Measurements from ENCODE around the gene MGMT. TPM values are rescaled to one million over a fixed set of nuclear protein-coding genes. Genes with fewer than 3 reads are reported as not detected.

The MGMT gene
- total and polyA plus RNA-seq, 7 donors: 4.2 to 13.3 (median 7.5) TPM

- ATAC-seq: no peak
- no peak for TF ChIP-seq CTCF (IDR thresholded peaks at IDR 0.05)
Observed at GRCh38 chr10:129474642-129475041, 7.6 kb downstream of the MGMT start.

GRCh38 chr10:129476431-129476830, 9.4 kb downstream of the MGMT start:
- intact Hi-C loops (cut with DNase I): no loop called here
- no peaks in the 10 kb centered on the region for H3K27me3 ChIP-seq (ENCODE audit: insufficient read depth in 3 of 3, low read length in 2 of 3)
- ATAC-seq (no peak), DNase-seq (no peak)
- H3K4me1 ChIP-seq: no peaks in the 10 kb centered on the region
- H3K4me3 ChIP-seq: no peak overlapping the region
- no peak for TF ChIP-seq CTCF (IDR thresholded peaks at IDR 0.05)
- 95 to 98% (median 97%) methylated on average over 8 of the region's 8 CpGs for WGBS, 3 donors
- H3K9me3 ChIP-seq: peaks cover 6% of the 10 kb centered on the region
- H3K36me3 ChIP-seq (ENCODE audit: insufficient read depth in 1 of 2, low read depth in 1 of 2): peaks cover 0 to 4% of the 10 kb centered on the region in 2 donors
- H3K27ac ChIP-seq: no peak overlapping the region

More at GRCh38 chr10:129474642-129475041, 7.6 kb downstream of the MGMT start:
- 90 to 96% (median 94%) methylated on average over 11 of the region's 11 CpGs for whole genome bisulfite sequencing, 3 donors
- Histone ChIP-seq H3K4me3 (no peak overlapping the region), H3K36me3 (ENCODE audit: insufficient read depth in 1 of 2, low read depth in 1 of 2) (peaks cover 0 to 10% of the 10 kb centered on the region in 2 donors), H3K27ac (no peak overlapping the region), H3K27me3 (ENCODE audit: insufficient read depth in 3 of 3, low read length in 2 of 3) (no peaks in the 10 kb centered on the region), H3K9me3 (no peaks in the 10 kb centered on the region), H3K4me1 (no peaks in the 10 kb centered on the region)
- no peak for DNase-seq
- intact Hi-C loops (cut with DNase I): no loop called here

GRCh38 chr10:129477051-129477450, 10.0 kb downstream of the MGMT start:
- intact Hi-C loops (cut with DNase I): no loop called here
- H3K27ac ChIP-seq: no peak overlapping the region
- H3K27me3 ChIP-seq (ENCODE audit: insufficient read depth in 3 of 3, low read length in 2 of 3): no peaks in the 10 kb centered on the region
- no peak for TF ChIP-seq CTCF (IDR thresholded peaks at IDR 0.05)
- no peak overlapping the region for H3K4me3 ChIP-seq
- no peak for DNase-seq
- no peak for ATAC-seq
- 90 to 94% (median 93%) methylated on average over 5 of the region's 5 CpGs for WGBS, 3 donors
- H3K36me3 ChIP-seq (ENCODE audit: insufficient read depth in 1 of 2, low read depth in 1 of 2): no peaks in the 10 kb centered on the region
- H3K4me1 ChIP-seq: no peaks in the 10 kb centered on the region
- H3K9me3 ChIP-seq: peaks cover 6% of the 10 kb centered on the region

GRCh38 chr10:129481641-129482040, 14.6 kb downstream of the MGMT start:
- TF ChIP-seq CTCF (IDR thresholded peaks at IDR 0.05): no peak
- peaks cover 31% of the 10 kb centered on the region for H3K9me3 ChIP-seq
- no peak overlapping the region for H3K4me3 ChIP-seq
- DNase-seq (no peak), ATAC-seq (no peak)
- no peaks in the 10 kb centered on the region for H3K36me3 ChIP-seq (ENCODE audit: insufficient read depth in 1 of 2, low read depth in 1 of 2)
- intact Hi-C loops (cut with DNase I): no loop called here
- H3K27me3 ChIP-seq (ENCODE audit: insufficient read depth in 3 of 3, low read length in 2 of 3): no peaks in the 10 kb centered on the region
- no peak overlapping the region for H3K27ac ChIP-seq
- peaks cover 4% of the 10 kb centered on the region for H3K4me1 ChIP-seq
- WGBS, 3 donors: 94 to 100% (median 97%) methylated on average over 1 of the region's 1 CpG

- intact Hi-C loops (cut with DNase I): no loop called here
- H3K9me3 ChIP-seq: peaks cover 31% of the 10 kb centered on the region
- H3K27ac ChIP-seq: no peak overlapping the region
- H3K4me3 ChIP-seq: no peak overlapping the region
- no peak for TF ChIP-seq CTCF (IDR thresholded peaks at IDR 0.05)
- 97 to 100% (median 97%) methylated on average over 1 of the region's 1 CpG for WGBS, 3 donors
- H3K36me3 ChIP-seq (ENCODE audit: insufficient read depth in 1 of 2, low read depth in 1 of 2): no peaks in the 10 kb centered on the region
- no peak for DNase-seq
- ATAC-seq: no peak
- H3K27me3 ChIP-seq (ENCODE audit: insufficient read depth in 3 of 3, low read length in 2 of 3): no peaks in the 10 kb centered on the region
- H3K4me1 ChIP-seq: peaks cover 4% of the 10 kb centered on the region
Observed at GRCh38 chr10:129483430-129484010, 16.5 kb downstream of the MGMT start.
